ENCODE data around the gene BHLHE40.

BHLHE40 gene

GRCh38 chr3:5015056-5015455 is 35.8 kb downstream of the BHLHE40 start:
- Histone ChIP-seq H3K4me1 (ENCODE audit: control insufficient read depth, insufficient read depth, low read length) (peaks cover 20% of the 10 kb centered on the region), H3K9me3 (ENCODE audit: control insufficient read depth, insufficient read depth, low read depth, low read length) (no peaks in the 10 kb centered on the region), H3K4me3 (ENCODE audit: low read depth, low read length) (no peak overlapping the region), H3K36me3 (ENCODE audit: control insufficient read depth in 2 of 2, insufficient read depth in 1 of 2, low read length in 2 of 2) (no peaks in the 10 kb centered on the region), H3K27ac (ENCODE audit: extremely low read depth, low read depth, low read length) (no peak overlapping the region)
- POLR2A ChIA-PET = interaction anchor here (2.8 to 4.5 kb wide), 4 partner anchors 29 to 36 kb away, joined by 27 to 77 read pairs (median 40); partner anchors contain the start of gene BHLHE40
- TF ChIP-seq PRDM1 (tag by site-specific recombination; IDR thresholded peaks at IDR 0.05) (peak; percentile 86), HOXA7 (CRISPR knock-in tag; IDR thresholded peaks at IDR 0.05; ENCODE audit: borderline replicate concordance) (no peak), ZNF366 (tag by site-specific recombination; conservative IDR thresholded peaks at IDR 0.05) (peak; percentile 24; the same call in 1 of the 2 replicates)
- CTCF ChIA-PET = interaction anchor here (0.7 to 4.9 kb wide), 3 partner anchors 23 to 39 kb away, joined by 3 to 30 read pairs (median 10); partner anchors contain the start of gene BHLHE40

- H3K4me3 ChIP-seq (ENCODE audit: low read depth, low read length) = no peak overlapping the region
- peak overlapping the region; percentile 39; the same call in 1 of the 2 replicates for H3K27ac ChIP-seq (ENCODE audit: extremely low read depth, low read depth, low read length)
- CTCF ChIA-PET = interaction anchor here (1.2 to 4.9 kb wide), 5 partner anchors 10 to 304 kb away, joined by 3 to 30 read pairs (median 10); partner anchors contain the start of gene BHLHE40
- H3K9me3 ChIP-seq (ENCODE audit: control insufficient read depth, insufficient read depth, low read depth, low read length) = no peaks in the 10 kb centered on the region
- H3K36me3 ChIP-seq (ENCODE audit: control insufficient read depth in 2 of 2, insufficient read depth in 1 of 2, low read length in 2 of 2) = no peaks in the 10 kb centered on the region
- peaks cover 20% of the 10 kb centered on the region for H3K4me1 ChIP-seq (ENCODE audit: control insufficient read depth, insufficient read depth, low read length)
- POLR2A ChIA-PET = interaction anchor here (0.8 to 4.5 kb wide), 7 partner anchors 10 to 39 kb away, joined by 3 to 77 read pairs (median 9); partner anchors contain the start of gene BHLHE40
- TF ChIP-seq ZNF202 (tag by site-specific recombination; IDR thresholded peaks at IDR 0.05; ENCODE audit: borderline replicate concordance) (no peak), ZNF239 (tag by site-specific recombination; IDR thresholded peaks at IDR 0.05) (no peak), YY1 (tag by site-specific recombination; IDR thresholded peaks at IDR 0.05) (no peak), ZNF677 (tag by site-specific recombination; IDR thresholded peaks at IDR 0.05) (no peak), SCRT2 (tag by site-specific recombination; IDR thresholded peaks at IDR 0.05) (no peak), ZNF707 (tag by site-specific recombination; IDR thresholded peaks at IDR 0.05) (no peak), SP2 (tag by site-specific recombination; IDR thresholded peaks at IDR 0.05) (peak; percentile 30; the same call in 1 of the 2 replicates), ZNF518A (tag by site-specific recombination; conservative IDR thresholded peaks at IDR 0.05; ENCODE audit: low read depth) (0 out of 2 replicates have a peak, but pooled peaks have one; percentile 29), WT1 (tag by site-specific recombination; IDR thresholded peaks at IDR 0.05) (0 out of 2 replicates have a peak, but pooled peaks have one; percentile 35), ZNF394 (tag by site-specific recombination; IDR thresholded peaks at IDR 0.05; ENCODE audit: borderline replicate concordance) (peak; percentile 40; the same call in 1 of the 2 replicates), ZSCAN5A (tag by site-specific recombination; IDR thresholded peaks at IDR 0.05) (no peak), ZNF747 (tag by site-specific recombination; IDR thresholded peaks at IDR 0.05) (no peak), ZNF335 (tag by site-specific recombination; conservative IDR thresholded peaks at IDR 0.05) (no peak; the same call in 1 of the 2 replicates), ZNF837 (tag by site-specific recombination; IDR thresholded peaks at IDR 0.05) (no peak), ZNF658 (tag by site-specific recombination; IDR thresholded peaks at IDR 0.05) (no peak), ZNF529 (tag by site-specific recombination; IDR thresholded peaks at IDR 0.05; ENCODE audit: insufficient replicate concordance) (no peak), AEBP2 (tag by site-specific recombination; IDR thresholded peaks at IDR 0.05; ENCODE audit: borderline replicate concordance) (no peak), HOXC10 (CRISPR knock-in tag; IDR thresholded peaks at IDR 0.05) (no peak), KLF17 (tag by site-specific recombination; IDR thresholded peaks at IDR 0.05) (peak; percentile 95), ZNF610 (tag by site-specific recombination; IDR thresholded peaks at IDR 0.05; ENCODE audit: borderline replicate concordance) (no peak), ZNF544 (tag by site-specific recombination; IDR thresholded peaks at IDR 0.05) (no peak)
Observed at GRCh38 chr3:5016211-5017161, 37.2 kb downstream of the BHLHE40 start.

Data from HEK293 (cell line).